Tibial artery (tissue), 4 donors: ENCODE results near the gene SCAF1.
"Not testable (repeated sequence)": the region's sequence is repeated elsewhere in the genome, so short reads cannot be mapped to it uniquely, and the experiment has no call there.

Source experiments
- DNase-seq, 2 donors: peaks; one replicate each; pipeline ENCODE4 v3.0.0-alpha.2; 2019
- H3K27ac ChIP-seq, 2 donors: fragments of 200-600 bp; sonication (generic) in 1 of 2; 1 replicate in 1 of 2; 2 replicates in 1 of 2; pipeline ENCODE4 v1.5.1; 2018 to 2019; ENCODE audit warnings: mild to moderate bottlenecking in 1 of 2
- H3K27me3 ChIP-seq, 2 donors: fragments of 200-600 bp; sonication (generic) in 1 of 2; one replicate each; pipeline versions ENCODE4 v1.5.1 to v1.6.0; 2016 to 2019
- H3K36me3 ChIP-seq, 3 donors: fragments of 200-600 bp; sonication (generic) in 2 of 3; one replicate each; pipeline ENCODE4 v1.5.1; 2016 to 2019; ENCODE audit warnings: mild to moderate bottlenecking in 2 of 3
- H3K4me1 ChIP-seq, 4 donors: fragments of 200-600 bp; sonication (generic) in 2 of 4; 1 replicate in 3 of 4; 2 replicates in 1 of 4; pipeline ENCODE4 v1.5.1; 2016 to 2019
- H3K4me3 ChIP-seq, 2 donors: fragments of 200-600 bp; sonication (generic) in 1 of 2; 1 replicate in 1 of 2; 2 replicates in 1 of 2; pipeline ENCODE4 v1.5.1; 2018 to 2019; ENCODE audit warnings: mild to moderate bottlenecking in 2 of 2
- H3K9me3 ChIP-seq, 3 donors: fragments of 200-600 bp; sonication (generic) in 1 of 3; one replicate each; pipeline ENCODE4 v1.5.1; 2016 to 2019
- CTCF ChIP-seq, 2 experiments: fragments of 200-600 bp in 1 of 2; fragments of 450-650 bp in 1 of 2; IDR thresholded peaks; one replicate each; pipeline ENCODE4 v1.5.1; 2017 to 2019; ENCODE audit warnings: antibody characterized with exemption in 2 of 2, mild to moderate bottlenecking in 1 of 2, moderate library complexity in 1 of 2
- intact Hi-C: fragments of 100-400 bp; cut with DNase I; formaldehyde crosslinking; loops from one replicate; pipeline ENCODE4 v1.15.0; 2023; ENCODE audit warnings: low total_unique reads

Gene SCAF1

GRCh38 chr19:49616945-49617344 is 25.1 kb upstream of the SCAF1 start:
- TF ChIP-seq CTCF (IDR thresholded peaks at IDR 0.05), result no peak
- DNase-seq, result no peak
- H3K27me3 ChIP-seq, result no peaks in the 10 kb centered on the region
- no peak overlapping the region for H3K27ac ChIP-seq
- intact Hi-C loops, result no loop called here
- H3K4me3 ChIP-seq, result no peak overlapping the region
- no peaks in the 10 kb centered on the region for H3K9me3 ChIP-seq
- peaks cover 0 to 7% (median 0%) of the 10 kb centered on the region in 4 donors for H3K4me1 ChIP-seq
- H3K36me3 ChIP-seq, result peaks cover 40 to 94% (median 67%) of the 10 kb centered on the region in 3 donors

GRCh38 chr19:49617860-49618259 is 24.1 kb upstream of the SCAF1 start:
- H3K4me1 ChIP-seq, H3K9me3 ChIP-seq, intact Hi-C loops, H3K27me3 ChIP-seq, H3K27ac ChIP-seq, DNase-seq, H3K4me3 ChIP-seq: not testable (repeated sequence)
- H3K36me3 ChIP-seq, result peaks cover 40 to 95% (median 67%) of the 10 kb centered on the region in 3 donors

- TF ChIP-seq CTCF (IDR thresholded peaks at IDR 0.05), result no peak
- intact Hi-C loops, result no loop called here
- Histone ChIP-seq H3K27ac (no peak overlapping the region), H3K9me3 (no peaks in the 10 kb centered on the region), H3K4me1 (peaks cover 0 to 6% (median 2%) of the 10 kb centered on the region in 4 donors), H3K4me3 (no peak overlapping the region), H3K27me3 (no peaks in the 10 kb centered on the region), H3K36me3 (peaks cover 11 to 61% (median 41%) of the 10 kb centered on the region in 3 donors)
- no peak for DNase-seq
Measured at GRCh38 chr19:49624967-49625910, 16.8 kb upstream of the SCAF1 start.

- Histone ChIP-seq H3K9me3 (no peaks in the 10 kb centered on the region), H3K27ac (no peak overlapping the region), H3K36me3 (peaks cover 7 to 51% (median 35%) of the 10 kb centered on the region in 3 donors), H3K4me3 (no peak overlapping the region), H3K4me1 (peaks cover 0 to 16% (median 7%) of the 10 kb centered on the region in 4 donors), H3K27me3 (no peaks in the 10 kb centered on the region)
- intact Hi-C loops, result no loop called here
- no peak for DNase-seq
- TF ChIP-seq CTCF (IDR thresholded peaks at IDR 0.05), result no peak
Measured at GRCh38 chr19:49626226-49626625, 15.8 kb upstream of the SCAF1 start.

- no peak for TF ChIP-seq CTCF (IDR thresholded peaks at IDR 0.05)
- Histone ChIP-seq H3K36me3 (peaks cover 0 to 36% (median 27%) of the 10 kb centered on the region in 3 donors), H3K27ac (peak overlapping the region in 1 of 2 donors; percentile 18), H3K4me3 (no peak overlapping the region), H3K9me3 (no peaks in the 10 kb centered on the region), H3K4me1 (peaks cover 0 to 22% (median 9%) of the 10 kb centered on the region in 4 donors), H3K27me3 (no peaks in the 10 kb centered on the region)
- intact Hi-C loops, result no loop called here
- no peak for DNase-seq
Measured at GRCh38 chr19:49629659-49630058, 12.3 kb upstream of the SCAF1 start.

- DNase-seq, result no peak
- no peak overlapping the region for H3K4me3 ChIP-seq
- H3K9me3 ChIP-seq, result no peaks in the 10 kb centered on the region
- peak overlapping the region; percentile 3 to 31 for H3K27ac ChIP-seq
- H3K27me3 ChIP-seq, result no peaks in the 10 kb centered on the region
- no peak for TF ChIP-seq CTCF (IDR thresholded peaks at IDR 0.05)
- H3K36me3 ChIP-seq, result peaks cover 6 to 36% (median 27%) of the 10 kb centered on the region in 3 donors
- peaks cover 0 to 22% (median 11%) of the 10 kb centered on the region in 4 donors for H3K4me1 ChIP-seq
- intact Hi-C loops, result no loop called here
Measured at GRCh38 chr19:49631014-49631588, 10.9 kb upstream of the SCAF1 start.
